B cell (primary cell): ENCODE data around the gene POLD2. TPM values are rescaled to one million over a fixed set of nuclear protein-coding genes. Genes with fewer than 3 reads are reported as not detected.

Source experiments
- ATAC-seq: fragments of 200-7000 bp; cut with Tn5 transposase; one replicate; pipeline ENCODE4 v1.10.0; 2021; ENCODE audit warnings: low read depth, mild to moderate bottlenecking, moderate number of reproducible peaks, moderate library complexity
- CTCF ChIA-PET: fragments of 350-600 bp; sonication (Branson Sonifier 250); formaldehyde crosslinking; loops from one replicate; lab custom pipeline; 2021; ENCODE audit warnings: antibody characterized with exemption, inconsistent platforms; lab: Charles Lee
- POLR2A ChIA-PET: fragments of 350-600 bp; sonication (Branson Sonifier 250); formaldehyde crosslinking; loops from one replicate; lab custom pipeline; 2021; ENCODE audit warnings: antibody characterized with exemption; lab: Charles Lee
- DNase-seq: peaks from one replicate; pipeline ENCODE4 v3.0.0; 2013
- H2AFZ ChIP-seq: 2 replicates; pipeline ENCODE4 v1.6.1; 2012; ENCODE audit warnings: mild to moderate bottlenecking, low read depth, low read length; ENCODE audit not compliant: insufficient read depth, poor library complexity, severe bottlenecking
- H3K27ac ChIP-seq, 2 donors: 1 replicate in 1 of 2; 2 replicates in 1 of 2; pipeline ENCODE4 v1.5.1; 2012 to 2013; ENCODE audit warnings: low read length in 2 of 2, mild to moderate bottlenecking in 2 of 2, moderate library complexity in 1 of 2
- H3K27me3 ChIP-seq, 4 experiments: fragments of 200-600 bp in 1 of 4; sonication (generic) in 1 of 4; replicated peaks in 1 of 4; 1 replicate in 2 of 4; 2 replicates in 2 of 4; pipeline versions ENCODE4 v1.6.1 to v1.7.0; 2013 to 2016; ENCODE audit warnings: low read length in 3 of 4, mild to moderate bottlenecking in 2 of 4, mixed read lengths in 1 of 4, moderate library complexity in 1 of 4; ENCODE audit not compliant: insufficient read depth in 4 of 4, control insufficient read depth in 3 of 4; ENCODE audit errors: control extremely low read depth in 1 of 4
- H3K36me3 ChIP-seq, 2 experiments: replicated peaks in 1 of 2; 1 replicate in 1 of 2; 2 replicates in 1 of 2; pipeline versions ENCODE4 v1.6.1 to v1.7.1; 2013; ENCODE audit warnings: low read length in 1 of 2; ENCODE audit not compliant: insufficient read depth in 2 of 2, control insufficient read depth in 1 of 2; ENCODE audit errors: control extremely low read depth in 1 of 2, extremely low read depth in 1 of 2
- H3K4me1 ChIP-seq, 2 donors: fragments of 200-600 bp in 1 of 2; sonication (generic) in 1 of 2; 1 replicate in 1 of 2; 2 replicates in 1 of 2; pipeline versions ENCODE4 v1.5.1 to v1.6.1; 2013 to 2017; ENCODE audit warnings: low read length in 2 of 2; ENCODE audit not compliant: control insufficient read depth in 2 of 2, insufficient read depth in 2 of 2
- H3K4me2 ChIP-seq: replicated peaks from 2 replicates; pipeline ENCODE3; 2012; ENCODE audit warnings: mild to moderate bottlenecking, low read depth, low read length; ENCODE audit not compliant: poor library complexity, severe bottlenecking
- H3K4me3 ChIP-seq, 5 experiments: fragments of 200-600 bp in 1 of 5; sonication (generic) in 1 of 5; 1 replicate in 3 of 5; 2 replicates in 2 of 5; pipeline versions ENCODE4 v1.5.1 to v1.7.0; 2011 to 2016; ENCODE audit warnings: low read length in 4 of 5, mild to moderate bottlenecking in 4 of 5, low read depth in 2 of 5, control low read depth in 1 of 5, moderate library complexity in 1 of 5; ENCODE audit not compliant: insufficient read depth in 1 of 5; ENCODE audit errors: control extremely low read depth in 1 of 5, extremely low read depth in 1 of 5
- H3K79me2 ChIP-seq: fragments of 200-600 bp; sonication (generic); one replicate; pipeline ENCODE4 v1.6.0; 2016; ENCODE audit warnings: low read length; ENCODE audit not compliant: control insufficient read depth, insufficient read depth
- H3K9ac ChIP-seq: fragments of 200-600 bp; sonication (generic); 2 replicates; pipeline ENCODE4 v1.6.1; 2017; ENCODE audit warnings: mild to moderate bottlenecking, low read length, moderate library complexity
- H3K9me3 ChIP-seq, 3 donors: one replicate each; pipeline versions ENCODE4 v1.6.1 to v1.7.1; 2013; ENCODE audit warnings: low read length in 2 of 3; ENCODE audit not compliant: control insufficient read depth in 2 of 3, insufficient read depth in 1 of 3; ENCODE audit errors: control extremely low read depth in 1 of 3
- H4K20me1 ChIP-seq: 2 replicates; pipeline ENCODE4 v1.6.0; 2012; ENCODE audit warnings: mild to moderate bottlenecking, low read length; ENCODE audit not compliant: insufficient read depth, control insufficient read depth, poor library complexity, severe bottlenecking
- H3K27ac Mint-ChIP-seq: one replicate; pipeline ENCODE4 v1.8.0; 2021; ENCODE audit warnings: mixed read lengths
- H3K27me3 Mint-ChIP-seq: one replicate; pipeline ENCODE4 v1.8.0; 2021; ENCODE audit warnings: mixed read lengths
- H3K4me1 Mint-ChIP-seq: one replicate; pipeline ENCODE4 v1.8.0; 2021; ENCODE audit warnings: mixed read lengths
- H3K4me3 Mint-ChIP-seq: one replicate; pipeline ENCODE4 v1.8.0; 2021; ENCODE audit warnings: mixed read lengths
- H3K9me3 Mint-ChIP-seq: one replicate; pipeline ENCODE4 v1.8.0; 2022; ENCODE audit warnings: mixed read lengths; ENCODE audit not compliant: insufficient read depth
- CTCF ChIP-seq: fragments of 200-600 bp; IDR thresholded peaks from one replicate; pipeline ENCODE4 v1.8.0; 2022; ENCODE audit warnings: antibody characterized with exemption, mild to moderate bottlenecking
- EZH2 ChIP-seq: IDR thresholded peaks from 2 replicates; pipeline ENCODE4 v1.6.1; 2012; ENCODE audit warnings: borderline replicate concordance, low read depth, mild to moderate bottlenecking, moderate library complexity, low read length; ENCODE audit not compliant: insufficient read depth, poor library complexity, severe bottlenecking
- WGBS: methylation state at CpG from one replicate; pipeline ENCODE4 v1.1.5; 2013; ENCODE audit warnings: missing lambda C conversion rate; ENCODE audit not compliant: insufficient coverage; 5-methylcytosine and 5-hydroxymethylcytosine counted together
- intact Hi-C: fragments of 100-400 bp; cut with micrococcal nuclease; formaldehyde crosslinking; loops from one replicate; pipeline ENCODE4 v1.10.0; 2022
- polyA plus RNA-seq: library from polyadenylated mRNA; depleted of rRNA; stranded (reverse); fragments of >200 nt; gene quantifications from 2 replicates; pipeline ENCODE4 v1.2.3, GENCODE V29; 2012
- total RNA-seq, 2 donors: library from RNA; stranded (reverse); fragments of 120-200 nt in 1 of 2; gene quantifications; 1 replicate in 1 of 2; 2 replicates in 1 of 2; pipeline versions ENCODE4 v1.2.3 to v1.2.4, GENCODE V29; 2013 to 2022

Gene POLD2
- total and polyA plus RNA-seq, 2 donors (not counting 1 experiment from before 2014, with no cell fraction given) = 73.6 to 86.7 TPM

- H3K27ac Mint-ChIP-seq = no peak overlapping the region
- no peak overlapping the region for H2AFZ ChIP-seq
- peaks cover 6% of the 10 kb centered on the region for H3K4me1 Mint-ChIP-seq
- no peak overlapping the region for H3K4me2 ChIP-seq
- no peak for ATAC-seq
- peaks cover 33% of the 10 kb centered on the region for H3K79me2 ChIP-seq
- no peak overlapping the region for H3K27ac ChIP-seq
- H3K36me3 ChIP-seq = peaks cover 0 to 50% of the 10 kb centered on the region in 2 experiments
- peaks cover 0 to 3% of the 10 kb centered on the region in 2 donors for H3K4me1 ChIP-seq
- TF ChIP-seq CTCF = no peak
- no peak for TF ChIP-seq EZH2
- H3K4me3 ChIP-seq = no peak overlapping the region
- H3K27me3 Mint-ChIP-seq = no peaks in the 10 kb centered on the region
- no peaks in the 10 kb centered on the region for H4K20me1 ChIP-seq
- WGBS = 96% methylated on average over 24 of the region's 25 CpGs
- H3K9ac ChIP-seq = no peak overlapping the region
- POLR2A ChIA-PET = no interaction called here
- no peak for DNase-seq
- intact Hi-C loops = no loop called here
- CTCF ChIA-PET = no interaction called here
- H3K4me3 Mint-ChIP-seq = no peak overlapping the region
- H3K9me3 ChIP-seq = no peaks in the 10 kb centered on the region
- no peaks in the 10 kb centered on the region for H3K27me3 ChIP-seq
- H3K9me3 Mint-ChIP-seq = no peaks in the 10 kb centered on the region
These were observed 6.3 kb downstream of the POLD2 start for GRCh38 chr7:44116789-44117666.

GRCh38 chr7:44116087-44116788 lies 7.1 kb downstream of the POLD2 start:
- H4K20me1 ChIP-seq = no peaks in the 10 kb centered on the region
- no peaks in the 10 kb centered on the region for H3K9me3 ChIP-seq
- H3K27me3 Mint-ChIP-seq = no peaks in the 10 kb centered on the region
- H3K4me3 ChIP-seq = no peak overlapping the region
- H3K4me1 Mint-ChIP-seq = peaks cover 6% of the 10 kb centered on the region
- no peak overlapping the region for H2AFZ ChIP-seq
- H3K27me3 ChIP-seq = no peaks in the 10 kb centered on the region
- CTCF ChIA-PET = no interaction called here
- H3K27ac Mint-ChIP-seq = no peak overlapping the region
- 100% methylated on average over 10 of the region's 17 CpGs for WGBS
- ATAC-seq (no peak), DNase-seq (no peak)
- TF ChIP-seq EZH2 (no peak), CTCF (no peak)
- no peak overlapping the region for H3K27ac ChIP-seq
- POLR2A ChIA-PET = no interaction called here
- peaks cover 0 to 54% of the 10 kb centered on the region in 2 experiments for H3K36me3 ChIP-seq
- intact Hi-C loops = no loop called here
- H3K4me2 ChIP-seq = no peak overlapping the region
- H3K79me2 ChIP-seq = peaks cover 25% of the 10 kb centered on the region
- H3K4me1 ChIP-seq = no peaks in the 10 kb centered on the region
- H3K9ac ChIP-seq = no peak overlapping the region
- H3K4me3 Mint-ChIP-seq = no peak overlapping the region
- H3K9me3 Mint-ChIP-seq = no peaks in the 10 kb centered on the region
